ENCODE measurements around the gene PEX11G. TPM values are rescaled to one million over a fixed set of nuclear protein-coding genes. Genes with fewer than 3 reads are reported as not detected.

The PEX11G gene
- total and polyA plus RNA-seq, 9 of the 15 experiments (the other 6 are each of a cell fraction or from before 2014, with no cell fraction given) = 0.07 to 3.2 (median 0.70) TPM; not detected in 1

GRCh38 chr19:7522072-7522922 is 33.5 kb upstream of the PEX11G start, which contains the start of gene MCOLN1 (continued):
- TF ChIP-seq NFE2L1 (tag; IDR thresholded peaks at IDR 0.05; ENCODE audit: borderline replicate concordance, low read depth) (no peak), PTRF (tag; IDR thresholded peaks at IDR 0.05) (no peak), ZNF512 (tag; IDR thresholded peaks at IDR 0.05) (no peak), SIN3B (IDR thresholded peaks at IDR 0.05; ENCODE audit: low read depth) (peak; percentile 96), MAZ (CRISPR knock-in tag; conservative IDR thresholded peaks at IDR 0.05 in 1 of 2, IDR thresholded peaks at IDR 0.05 in 1 of 2) (peak; percentile 71 to 97), PHF20 (IDR thresholded peaks at IDR 0.05; ENCODE audit: partially characterized antibody) (peak; percentile 95), ZNF695 (CRISPR knock-in tag; IDR thresholded peaks at IDR 0.05) (no peak), LCOR (CRISPR knock-in tag; IDR thresholded peaks at IDR 0.05) (0 out of 2 replicates have a peak, but pooled peaks have one; percentile 48), JUND (IDR thresholded peaks at IDR 0.05; ENCODE audit: borderline replicate concordance, low read depth, low read length) (peak; percentile 60; the same call in 1 of the 2 replicates), JUND (tag; IDR thresholded peaks at IDR 0.05; ENCODE audit: borderline replicate concordance, low read depth, low read length) (peak; percentile 42; the same call in 1 of the 3 replicates), HNRNPUL1 (IDR thresholded peaks at IDR 0.05; ENCODE audit: low read length) (no peak), EWSR1 (IDR thresholded peaks at IDR 0.05; ENCODE audit: borderline replicate concordance, low read depth, partially characterized antibody) (no peak), ZFP36 (IDR thresholded peaks at IDR 0.05; ENCODE audit: low read depth, low read length, partially characterized antibody) (no peak), CCNT2 (IDR thresholded peaks at IDR 0.05; ENCODE audit: borderline replicate concordance, extremely low read depth, insufficient read length, low read depth, low read length) (peak; percentile 94), HINFP (tag; conservative IDR thresholded peaks at IDR 0.05; ENCODE audit: low read depth) (no peak), THAP12 (CRISPR knock-in tag; IDR thresholded peaks at IDR 0.05) (peak; percentile 7; the same call in 1 of the 2 replicates), ZNF212 (CRISPR knock-in tag; IDR thresholded peaks at IDR 0.05) (no peak; the same call in 1 of the 2 replicates), ZNF778 (CRISPR knock-in tag; IDR thresholded peaks at IDR 0.05) (no peak), GMEB1 (CRISPR knock-in tag; IDR thresholded peaks at IDR 0.05) (peak; percentile 77), DNMT1 (IDR thresholded peaks at IDR 0.05) (0 out of 2 replicates have a peak, but pooled peaks have one; percentile 66)

Data from K562 (cell line).